ENCODE data around the gene PSMD8.

PSMD8 gene

GRCh38 chr19:38388349-38389100, 14.2 kb downstream of the PSMD8 start, which contains the start of gene SPRED3:
SPRED3 (plus strand) TSS chr19:38388697; CDS start chr19:38390303, 1,606 bp downstream.
- POLR2A ChIA-PET: interaction anchor here (1.7 to 2.3 kb wide), 2 partner anchors 13 to 14 kb away, joined by 11 to 40 read pairs; partner anchors contain the start of genes FAM98C and PSMD8
- DNase-seq (ENCODE audit: extremely low spot score): no peak

GRCh38 chr19:38389101-38389925, 14.9 kb downstream of the PSMD8 start:
- no peak for DNase-seq (ENCODE audit: extremely low spot score)
- CTCF ChIA-PET: interaction anchor here (0.9 to 4.0 kb wide), 4 partner anchors 11 to 15 kb away, joined by 3 to 43 read pairs (median 4); partner anchors contain the start of genes FAM98C and PSMD8
- TF ChIP-seq CTCF (IDR thresholded peaks at IDR 0.05; ENCODE audit: control extremely low read depth, extremely low read depth, low read depth, missing control alignments): no peak

More at GRCh38 chr19:38388349-38389100, 14.2 kb downstream of the PSMD8 start, which contains the start of gene SPRED3:
- CTCF ChIA-PET: interaction anchor here (1.2 to 4.0 kb wide), 5 partner anchors 8 to 157 kb away, joined by 3 to 43 read pairs (median 5); partner anchors contain the start of genes CATSPERG, FAM98C and PSMD8
- no peak for TF ChIP-seq CTCF (IDR thresholded peaks at IDR 0.05; ENCODE audit: control extremely low read depth, extremely low read depth, low read depth, missing control alignments)

GRCh38 chr19:38389957-38390924, 15.9 kb downstream of the PSMD8 start:
- ChIA-PET POLR2A (interaction anchor here (0.7 to 1.7 kb wide), 3 partner anchors 12 to 484 kb away, joined by 3 to 9 read pairs (median 9); partner anchors contain the start of genes FAM98C, PSMD8 and WDR87), CTCF (interaction anchor here (0.9 to 4.0 kb wide), 5 partner anchors 10 to 16 kb away, joined by 3 to 43 read pairs (median 5); partner anchors contain the start of genes FAM98C and PSMD8)
- no peak for DNase-seq (ENCODE audit: extremely low spot score)
- TF ChIP-seq CTCF (IDR thresholded peaks at IDR 0.05; ENCODE audit: control extremely low read depth, extremely low read depth, low read depth, missing control alignments): no peak

More at GRCh38 chr19:38389101-38389925, 14.9 kb downstream of the PSMD8 start:
- POLR2A ChIA-PET: interaction anchor here (0.7 to 1.7 kb wide), 3 partner anchors 13 to 483 kb away, joined by 3 to 9 read pairs (median 9); partner anchors contain the start of genes FAM98C, PSMD8 and WDR87

- no peak for TF ChIP-seq CTCF (IDR thresholded peaks at IDR 0.05; ENCODE audit: control extremely low read depth, extremely low read depth, low read depth, missing control alignments)
- no peak for DNase-seq (ENCODE audit: extremely low spot score)
- POLR2A ChIA-PET: no interaction called here
- CTCF ChIA-PET: interaction anchor here (3.7 kb wide), 1 partner anchor 11 kb away, joined by 32 read pairs; the partner anchor contains the start of gene FAM98C
These were observed 17.6 kb downstream of the PSMD8 start for GRCh38 chr19:38391911-38392464.

- ChIA-PET POLR2A (no interaction called here), CTCF (interaction anchor here (0.9 to 3.7 kb wide), 3 partner anchors 9 to 16 kb away, joined by 3 to 32 read pairs (median 3); partner anchors contain the start of gene FAM98C)
- DNase-seq (ENCODE audit: extremely low spot score): no peak
- TF ChIP-seq CTCF (IDR thresholded peaks at IDR 0.05; ENCODE audit: control extremely low read depth, extremely low read depth, low read depth, missing control alignments): no peak
These were observed 18.4 kb downstream of the PSMD8 start for GRCh38 chr19:38392707-38393308.
